ENCODE results near the gene RPGRIP1.
"Not testable (repeated sequence)": the region's sequence is repeated elsewhere in the genome, so short reads cannot be mapped to it uniquely, and the experiment has no call there.

Gene RPGRIP1

GRCh38 chr14:21300892-21301291 lies 21.0 kb downstream of the RPGRIP1 start:
- POLR2A ChIA-PET (ENCODE audit: low non-redundant PET) = no interaction called here
- no peak for DNase-seq (ENCODE audit: low spot score)
- CTCF ChIA-PET = no interaction called here
- no peak overlapping the region for H3K27ac ChIP-seq
- no peak for TF ChIP-seq CTCF (conservative IDR thresholded peaks at IDR 0.05; ENCODE audit: low read depth)

- no peak for TF ChIP-seq CTCF (conservative IDR thresholded peaks at IDR 0.05; ENCODE audit: low read depth)
- no peak overlapping the region for H3K27ac ChIP-seq
- no peak for DNase-seq (ENCODE audit: low spot score)
- POLR2A ChIA-PET (ENCODE audit: low non-redundant PET) = no interaction called here
- CTCF ChIA-PET = interaction anchor here (0.6 kb wide), 1 partner anchor 339 kb away, joined by 6 read pairs; no protein-coding TSS in a partner anchor
These were observed 22.3 kb downstream of the RPGRIP1 start for GRCh38 chr14:21302013-21302835.

- POLR2A ChIA-PET (ENCODE audit: low non-redundant PET); H3K27ac ChIP-seq; CTCF ChIA-PET; DNase-seq (ENCODE audit: low spot score): not testable (repeated sequence)
These were observed 22.9 kb downstream of the RPGRIP1 start for GRCh38 chr14:21302836-21303140.

GRCh38 chr14:21307637-21308036 lies 27.8 kb downstream of the RPGRIP1 start:
- POLR2A ChIA-PET (ENCODE audit: low non-redundant PET) = interaction anchor here (0.5 kb wide), 1 partner anchor 36 kb away, joined by 4 read pairs; no protein-coding TSS in a partner anchor
- DNase-seq (ENCODE audit: low spot score) = no peak
- CTCF ChIA-PET = interaction anchor here (0.6 kb wide), 1 partner anchor 39 kb away, joined by 3 read pairs; no protein-coding TSS in a partner anchor
- TF ChIP-seq CTCF (conservative IDR thresholded peaks at IDR 0.05; ENCODE audit: low read depth) = no peak
- H3K27ac ChIP-seq = no peak overlapping the region

GRCh38 chr14:21308132-21308478 lies 28.2 kb downstream of the RPGRIP1 start:
- POLR2A ChIA-PET (ENCODE audit: low non-redundant PET) = interaction anchor here (0.5 kb wide), 1 partner anchor 36 kb away, joined by 4 read pairs; no protein-coding TSS in a partner anchor
- H3K27ac ChIP-seq = no peak overlapping the region
- no peak for DNase-seq (ENCODE audit: low spot score)
- TF ChIP-seq CTCF (conservative IDR thresholded peaks at IDR 0.05; ENCODE audit: low read depth) = no peak
- CTCF ChIA-PET = no interaction called here

GRCh38 chr14:21308479-21309237 lies 28.8 kb downstream of the RPGRIP1 start:
- CTCF ChIA-PET = interaction anchor here (0.6 kb wide), 1 partner anchor 401 kb away, joined by 6 read pairs; no protein-coding TSS in a partner anchor
- no peak for TF ChIP-seq CTCF (conservative IDR thresholded peaks at IDR 0.05; ENCODE audit: low read depth)
- POLR2A ChIA-PET (ENCODE audit: low non-redundant PET) = no interaction called here
- H3K27ac ChIP-seq = no peak overlapping the region
- DNase-seq (ENCODE audit: low spot score) = peak; percentile 61

GRCh38 chr14:21309238-21309636 lies 29.4 kb downstream of the RPGRIP1 start:
- POLR2A ChIA-PET (ENCODE audit: low non-redundant PET) = no interaction called here
- CTCF ChIA-PET = interaction anchor here (0.6 kb wide), 1 partner anchor 402 kb away, joined by 6 read pairs; no protein-coding TSS in a partner anchor
- H3K27ac ChIP-seq = no peak overlapping the region
- DNase-seq (ENCODE audit: low spot score) = no peak
- TF ChIP-seq CTCF (conservative IDR thresholded peaks at IDR 0.05; ENCODE audit: low read depth) = no peak

Measured in RWPE1 (cell line).